Heart left ventricle (tissue), 16 donors: ENCODE results near the gene UBE2D1. TPM values are rescaled to one million over a fixed set of nuclear protein-coding genes. Genes with fewer than 3 reads are reported as not detected.

Experiments used
- ATAC-seq, 4 donors: fragments of 200-7000 bp; cut with Tn5 transposase; one replicate each; pipeline ENCODE4 v1.9.1; 2020 to 2022; ENCODE audit warnings: moderate library complexity in 4 of 4, mild to moderate bottlenecking in 3 of 4, moderate number of reproducible peaks in 1 of 4
- DNase-seq, 5 donors: peaks; one replicate each; pipeline ENCODE4 v3.0.0-alpha.2; 2020
- H3K27ac ChIP-seq, 12 donors: fragments of 200-600 bp; sonication (generic) in 4 of 12; one replicate each; pipeline versions ENCODE4 v1.5.0 to v1.8.0; 2016 to 2022; ENCODE audit warnings: mild to moderate bottlenecking in 2 of 12
- H3K27me3 ChIP-seq, 9 donors: fragments of 200-600 bp; sonication (generic) in 2 of 9; one replicate each; pipeline versions ENCODE4 v1.5.1 to v1.8.0; 2016 to 2022; ENCODE audit warnings: mild to moderate bottlenecking in 3 of 9
- H3K36me3 ChIP-seq, 9 donors: fragments of 200-600 bp; sonication (generic) in 2 of 9; one replicate each; pipeline versions ENCODE4 v1.5.0 to v1.8.0; 2018 to 2022; ENCODE audit warnings: mild to moderate bottlenecking in 2 of 9
- H3K4me1 ChIP-seq, 12 donors: fragments of 200-600 bp; sonication (generic) in 4 of 12; one replicate each; pipeline versions ENCODE4 v1.5.0 to v1.8.0; 2016 to 2022; ENCODE audit warnings: mild to moderate bottlenecking in 3 of 12
- H3K4me3 ChIP-seq, 12 donors: fragments of 200-600 bp; sonication (generic) in 4 of 12; one replicate each; pipeline versions ENCODE4 v1.5.0 to v1.8.0; 2017 to 2022; ENCODE audit warnings: mild to moderate bottlenecking in 9 of 12, moderate library complexity in 4 of 12
- H3K9me3 ChIP-seq, 12 donors: fragments of 200-600 bp; sonication (generic) in 4 of 12; one replicate each; pipeline versions ENCODE4 v1.5.0 to v1.8.0; 2016 to 2022; ENCODE audit warnings: mild to moderate bottlenecking in 1 of 12
- CTCF ChIP-seq, 12 donors: fragments of 200-600 bp; sonication (generic) in 4 of 12; IDR thresholded peaks; one replicate each; pipeline versions ENCODE4 v1.5.0 to v1.8.0; 2018 to 2022; ENCODE audit warnings: antibody characterized with exemption in 12 of 12, mild to moderate bottlenecking in 5 of 12
- POLR2A ChIP-seq, 2 donors: fragments of 450-650 bp; IDR thresholded peaks; one replicate each; pipeline ENCODE4 v1.6.1; 2017; ENCODE audit warnings: antibody characterized with exemption in 2 of 2, mild to moderate bottlenecking in 2 of 2, moderate library complexity in 2 of 2
- WGBS, 4 donors: extraction: QIAGEN DNeasy Blood & Tissue Kit in 2 of 4; methylation state at CpG; one replicate each; pipeline versions ENCODE4 v1.1.5 to v1.1.7; 2013 to 2018; 5-methylcytosine and 5-hydroxymethylcytosine counted together
- intact Hi-C, 10 donors: fragments of 100-400 bp; cut with DNase I; formaldehyde crosslinking; loops; one replicate each; pipeline versions ENCODE4 v1.11.1 to v1.14.2; 2022
- long read RNA-seq, 3 donors: library from polyadenylated mRNA; unstranded; transcript quantifications; one replicate each; pipeline ENCODE4 v2.0.0, GENCODE V29; 2020 to 2021
- polyA plus RNA-seq, 2 donors: library from polyadenylated mRNA; stranded (reverse); fragments of 200-250 nt; gene quantifications; one replicate each; pipeline ENCODE4 v1.2.3, GENCODE V29; 2013
- total RNA-seq, 9 donors: library from RNA; depleted of rRNA in 2 of 9; stranded (reverse); fragments of >200 nt in 2 of 9; fragmentation: NEBNext Ultra II Directional in 3 of 9; extraction: Animal tissue kit (Norgen Biotek cat#: 25700) in 3 of 9; gene quantifications; one replicate each; pipeline versions ENCODE4 v1.1.0 to v1.2.4, GENCODE V29; 2016 to 2023
- donor health status: ischemic (EF 13 %, LVEDD 7.1; RV severe dilation, severe dysfunction).
- donor health status: healthy with polysubstance abuse.
- donor health status: DM: no; HTN: yes; CAD: no.
- donor health status: DM: no; HTN: no; CAD: no.
- donor health status: ischemic (EF 25% LVEDD 6.9; RV normal size, moderate dysfunction).
- donor health status: ischemic (EF 25% LVEDD 5.7; RV mildly dilated, moderate dysfunction).
- donor health status: healthy.
- donor health status: DM: yes; HTN: yes; CAD: no.
- donor health status: ischemic (EF 35%, LVEDD 5.7; RV mildly dilated, moderate dysfunction).
- donor health status: nonischemic (EF 11% LVEDD 7.7; RV severe dilation, severe dysfunction).
- donor health status: DM: yes; HTN: yes; CAD: no.
- donor health status: PGD.
- donor health status: ischemic (EF 29% LVEDD 5.4; RV normal size, mild dysfunction).
- donor health status: nonischemic (EF 23%, LVEDD 6.1; RV moderate dilation, normal function).

The UBE2D1 gene
- total RNA-seq (10 to 100 TPM; 30.8 to 84.2 (median 51.1) TPM), polyA plus RNA-seq (10 to 100 TPM; 16.9 to 44.9 TPM)
- long read RNA-seq, donor 1, transcript UBE2D1-201 (7 exons, 2,659 nt), result major isoform, 50 of 56 reads
- long read RNA-seq, donor 1, partial matches to known transcripts, result 3 of 56 reads
- long read RNA-seq, donor 1, other reads (novel, unspliced or antisense), result 2 of 56 reads
- long read RNA-seq, donor 2, transcript UBE2D1-204 (6 exons, 2,621 nt), result minor isoform, 15 of 160 reads
- long read RNA-seq, donor 2, transcript UBE2D1-201 (7 exons, 2,659 nt), result major isoform, 134 of 160 reads
- long read RNA-seq, donor 2, partial matches to known transcripts, result 1 of 160 reads
- long read RNA-seq, donor 2, other reads (novel, unspliced or antisense), result 8 of 160 reads
- long read RNA-seq, donor 3, transcript UBE2D1-204 (6 exons, 2,621 nt), result minor isoform, 5 of 53 reads
- long read RNA-seq, donor 3, transcript UBE2D1-201 (7 exons, 2,659 nt), result major isoform, 46 of 53 reads
- long read RNA-seq, donor 3, partial matches to known transcripts, result 0 of 53 reads
- long read RNA-seq, donor 3, other reads (novel, unspliced or antisense), result 1 of 53 reads

GRCh38 chr10:58334817-58335305 lies at the start of gene UBE2D1:
Gene UBE2D1 (plus strand): TSS chr10:58335006. CDS start chr10:58335202, 196 bp downstream.
- Histone ChIP-seq H3K27me3 (no peaks in the 10 kb centered on the region), H3K9me3 (no peaks in the 10 kb centered on the region), H3K27ac (peak within 1 kb of the TSS; percentile 83 to 97 (median 92)), H3K4me3 (peak within 1 kb of the TSS; percentile 76 to 97 (median 90)), H3K36me3 (no peaks in the 10 kb centered on the region), H3K4me1 (peaks cover 0 to 44% (median 13%) of the 10 kb centered on the region in 12 donors)
- 0 to 1% (median 1%) methylated on average over 7 to 49 of the region's 49 CpGs for WGBS, 4 donors
- TF ChIP-seq POLR2A (IDR thresholded peaks at IDR 0.05) (peak; percentile 46 to 95), CTCF (IDR thresholded peaks at IDR 0.05) (peak in 5 of 12 donors; percentile 16 to 30 (median 21))
- DNase-seq (peak; percentile 90 to 95 (median 93)), ATAC-seq (peak; percentile 86 to 98 (median 96))
- intact Hi-C loops, result loop anchor here (1.0 to 10.0 kb wide), 7 partner anchors 37 to 68 kb away; partner anchors contain the start of genes TFAM (in 7 of the 10), CISD1 (in 3 of the 10) and IPMK (in 3 of the 10)

DNA sequence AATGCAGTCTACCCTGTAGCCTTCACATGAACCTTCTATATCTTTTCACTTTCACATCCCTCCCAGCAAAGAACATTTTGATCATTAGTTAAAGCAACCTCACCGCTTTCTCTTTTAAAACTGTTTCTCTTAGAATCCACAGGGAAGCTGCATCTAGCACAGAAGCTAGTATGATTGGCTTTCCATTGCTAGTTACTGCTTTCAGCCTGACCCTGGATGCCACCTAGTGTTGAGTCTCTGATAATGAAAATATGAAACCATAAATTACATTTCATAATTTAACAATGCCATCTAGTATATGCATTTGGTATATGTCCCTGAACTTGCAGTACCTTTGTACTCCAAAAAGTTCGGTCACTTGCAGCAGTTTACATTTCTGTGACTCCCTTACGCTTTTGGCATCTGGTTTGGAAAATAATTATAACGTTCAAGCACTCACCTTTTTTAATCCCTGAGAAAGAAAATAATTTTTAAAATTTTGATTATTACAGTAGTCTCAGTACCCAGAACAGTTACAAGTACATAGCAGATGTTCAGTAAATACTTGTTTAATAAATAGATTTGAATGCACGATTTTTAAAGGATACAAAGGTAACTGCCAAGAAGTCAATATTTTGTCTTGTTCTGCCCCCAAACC lies 43.1 kb upstream of the UBE2D1 start:
- peak in 1 of 5 donors; percentile 24 for DNase-seq
- Histone ChIP-seq H3K27ac (no peak overlapping the region), H3K27me3 (no peaks in the 10 kb centered on the region), H3K9me3 (no peaks in the 10 kb centered on the region), H3K4me1 (no peaks in the 10 kb centered on the region), H3K36me3 (peaks cover 0 to 29% (median 0%) of the 10 kb centered on the region in 9 donors), H3K4me3 (no peak overlapping the region)
- WGBS, 4 donors, result 68 to 81% (median 72%) methylated on average over 5 of the region's 5 CpGs
- peak; percentile 60 to 83 (median 71) for TF ChIP-seq CTCF (IDR thresholded peaks at IDR 0.05)
- no peak for TF ChIP-seq POLR2A (IDR thresholded peaks at IDR 0.05)
- intact Hi-C loops, result loop anchor here (1.0 to 5.0 kb wide), 4 partner anchors 113 to 115 kb away; no protein-coding TSS in a partner anchor
- ATAC-seq, result peak; percentile 37 to 75 (median 70)

GRCh38 chr10:58293989-58294388 lies 40.8 kb upstream of the UBE2D1 start:
- Histone ChIP-seq H3K27ac (no peak overlapping the region), H3K36me3 (peaks cover 0 to 10% (median 0%) of the 10 kb centered on the region in 9 donors), H3K4me3 (no peak overlapping the region), H3K4me1 (no peaks in the 10 kb centered on the region), H3K27me3 (no peaks in the 10 kb centered on the region), H3K9me3 (no peaks in the 10 kb centered on the region)
- DNase-seq (no peak), ATAC-seq (no peak)
- 61 to 75% (median 66%) methylated on average over 5 of the region's 5 CpGs for WGBS, 4 donors
- TF ChIP-seq POLR2A (IDR thresholded peaks at IDR 0.05), result no peak
- TF ChIP-seq CTCF (IDR thresholded peaks at IDR 0.05), result no peak
- intact Hi-C loops, result loop anchor here in 2 of 10 donors (5.0 kb wide), 1 partner anchor 117 kb away; no protein-coding TSS in a partner anchor
